ENCODE measurements around the gene PROC. TPM values are rescaled to one million over a fixed set of nuclear protein-coding genes. Genes with fewer than 3 reads are reported as not detected.

Gene PROC
- total and polyA plus RNA-seq, 2 of the 4 experiments (the other 2 are of a cell fraction) = 0.07 TPM; not detected in 1

DNA sequence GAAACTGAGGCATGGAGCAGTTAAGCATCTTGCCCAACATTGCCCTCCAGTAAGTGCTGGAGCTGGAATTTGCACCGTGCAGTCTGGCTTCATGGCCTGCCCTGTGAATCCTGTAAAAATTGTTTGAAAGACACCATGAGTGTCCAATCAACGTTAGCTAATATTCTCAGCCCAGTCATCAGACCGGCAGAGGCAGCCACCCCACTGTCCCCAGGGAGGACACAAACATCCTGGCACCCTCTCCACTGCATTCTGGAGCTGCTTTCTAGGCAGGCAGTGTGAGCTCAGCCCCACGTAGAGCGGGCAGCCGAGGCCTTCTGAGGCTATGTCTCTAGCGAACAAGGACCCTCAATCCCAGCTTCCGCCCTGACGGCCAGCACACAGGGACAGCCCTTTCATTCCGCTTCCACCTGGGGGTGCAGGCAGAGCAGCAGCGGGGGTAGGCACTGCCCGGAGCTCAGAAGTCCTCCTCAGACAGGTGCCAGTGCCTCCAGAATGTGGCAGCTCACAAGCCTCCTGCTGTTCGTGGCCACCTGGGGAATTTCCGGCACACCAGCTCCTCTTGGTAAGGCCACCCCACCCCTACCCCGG lies 1.3 kb downstream of the PROC start:
- Histone ChIP-seq H3K79me1 (ENCODE audit: low read depth in 1 of 2, low read length in 2 of 2) (peaks cover 0 to 4% of the 10 kb centered on the region in 2 experiments; a peak in 1 of 4 replicates), H4K5ac (ENCODE audit: low read depth, low read length) (no peak overlapping the region), H2BK15ac (ENCODE audit: low read depth, low read length) (no peak overlapping the region), H2AFZ (replicated peaks; ENCODE audit: low read length, poor library complexity) (no peak overlapping the region), H3K4ac (ENCODE audit: low read depth, low read length) (no peak overlapping the region), H3K9me1 (ENCODE audit: insufficient read depth, low read length) (peaks cover 8% of the 10 kb centered on the region; the same call in 1 of the 2 replicates), H4K8ac (ENCODE audit: low read depth in 2 of 2, low read length in 2 of 2) (no peak overlapping the region), H3K4me3 (ENCODE audit: insufficient read depth, low read depth, low read length) (no peak overlapping the region), H3K36me3 (ENCODE audit: control insufficient read depth, insufficient read depth, low read length) (no peaks in the 10 kb centered on the region), H3K4me1 (ENCODE audit: control insufficient read depth, insufficient read depth, low read length) (peaks cover 10% of the 10 kb centered on the region), H3K27me3 (ENCODE audit: control insufficient read depth, insufficient read depth, low read length) (peaks cover 26% of the 10 kb centered on the region), H2BK20ac (ENCODE audit: low read depth, low read length) (no peak overlapping the region), H3K23ac (ENCODE audit: low read depth, low read length) (no peak overlapping the region), H2AK5ac (ENCODE audit: low read depth, low read length) (no peak overlapping the region; the same call in 1 of the 2 replicates), H3K56ac (ENCODE audit: extremely low read depth, insufficient read depth, low read length) (no peak overlapping the region), H2AK9ac (replicated peaks; ENCODE audit: low read depth, low read length, poor library complexity) (no peak overlapping the region), H3K27ac (ENCODE audit: insufficient read depth, low read length) (no peak overlapping the region), H3K18ac (ENCODE audit: low read depth, low read length) (no peak overlapping the region), H3K9me3 (ENCODE audit: control insufficient read depth, insufficient read depth, low read length) (no peaks in the 10 kb centered on the region), H2BK5ac (ENCODE audit: low read depth, low read length, poor library complexity, severe bottlenecking) (no peak overlapping the region), H3K4me2 (ENCODE audit: low read depth, low read length) (no peak overlapping the region), H4K20me1 (ENCODE audit: insufficient read depth, low read length) (no peaks in the 10 kb centered on the region; the same call in 1 of the 2 replicates), H3K14ac (replicated peaks; ENCODE audit: low read depth, low read length) (no peak overlapping the region), H2BK120ac (ENCODE audit: low read depth, low read length) (no peak overlapping the region), H3K9ac (ENCODE audit: low read depth, low read length) (no peak overlapping the region), H4K91ac (ENCODE audit: insufficient read depth, low read depth, low read length) (no peak overlapping the region)
- 84% methylated on average over 9 of the region's 15 CpGs; no CpG with 5 or more reads in 1 of the 2 experiments for WGBS, 2 experiments (ENCODE audit: extremely low coverage in 2 of 2, insufficient read length in 1 of 2)
- DNase-seq (no peak), ATAC-seq (ENCODE audit: low read depth) (no peak)
- no TSS peak for BruUV-seq (replicated peaks)
- intact Hi-C loops (cut with micrococcal nuclease) = no loop called here
- dilution Hi-C loops (cut with HindIII; ENCODE audit: low sequenced_read_pairs, unreplicated experiment) = no loop called here
- in situ Hi-C loops (cut with MboI; ENCODE audit: low sequenced_read_pairs) = no loop called here
- TF ChIP-seq, protein P1, sequence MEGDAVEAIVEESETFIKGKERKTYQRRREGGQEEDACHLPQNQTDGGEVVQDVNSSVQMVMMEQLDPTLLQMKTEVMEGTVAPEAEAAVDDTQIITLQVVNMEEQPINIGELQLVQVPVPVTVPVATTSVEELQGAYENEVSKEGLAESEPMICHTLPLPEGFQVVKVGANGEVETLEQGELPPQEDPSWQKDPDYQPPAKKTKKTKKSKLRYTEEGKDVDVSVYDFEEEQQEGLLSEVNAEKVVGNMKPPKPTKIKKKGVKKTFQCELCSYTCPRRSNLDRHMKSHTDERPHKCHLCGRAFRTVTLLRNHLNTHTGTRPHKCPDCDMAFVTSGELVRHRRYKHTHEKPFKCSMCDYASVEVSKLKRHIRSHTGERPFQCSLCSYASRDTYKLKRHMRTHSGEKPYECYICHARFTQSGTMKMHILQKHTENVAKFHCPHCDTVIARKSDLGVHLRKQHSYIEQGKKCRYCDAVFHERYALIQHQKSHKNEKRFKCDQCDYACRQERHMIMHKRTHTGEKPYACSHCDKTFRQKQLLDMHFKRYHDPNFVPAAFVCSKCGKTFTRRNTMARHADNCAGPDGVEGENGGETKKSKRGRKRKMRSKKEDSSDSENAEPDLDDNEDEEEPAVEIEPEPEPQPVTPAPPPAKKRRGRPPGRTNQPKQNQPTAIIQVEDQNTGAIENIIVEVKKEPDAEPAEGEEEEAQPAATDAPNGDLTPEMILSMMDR (conservative IDR thresholded peaks at IDR 0.05; ENCODE audit: low read depth, low read length) = no peak
- ChIA-PET CTCF (no interaction called here), POLR2A (ENCODE audit: unreplicated experiment) (no interaction called here)

All from IMR-90 (cell line).